ENCODE results near the gene GNAZ. TPM values are rescaled to one million over a fixed set of nuclear protein-coding genes. Genes with fewer than 3 reads are reported as not detected.
A peak's percentile ranks its signal among the peaks of the same experiment; 100 is the strongest.

GNAZ gene
- total and polyA plus RNA-seq, 5 experiments from 2014 or later = 0.30 to 0.68 (median 0.48) TPM; not detected in 2

DNA sequence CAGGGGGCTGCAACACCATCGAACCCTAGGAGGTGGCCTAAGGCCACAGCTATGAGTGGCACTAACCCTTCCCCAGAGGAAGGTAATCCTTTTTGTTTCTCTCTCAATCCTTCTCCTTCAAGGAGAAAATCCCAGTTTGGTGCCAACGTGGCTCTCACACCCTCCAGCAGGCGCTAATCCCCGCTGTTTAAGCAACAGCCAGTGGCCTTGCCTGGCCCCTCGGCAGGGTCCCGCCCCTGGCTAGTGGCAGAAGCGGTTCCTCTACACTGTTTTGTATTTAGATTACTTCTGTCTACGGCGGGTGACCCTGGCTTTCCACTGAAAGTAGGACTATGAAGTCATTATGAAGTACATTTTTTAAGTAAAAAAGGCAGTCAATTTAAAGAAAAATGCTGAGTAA lies 15.5 kb downstream of the GNAZ start:
- Mint-ChIP-seq H3K9me3 (no peaks in the 10 kb centered on the region), H3K36me3 (no peaks in the 10 kb centered on the region), H3K27ac (peak overlapping the region in 1 of 10 donors; percentile 49), H3K27me3 (peaks cover 0 to 9% (median 0%) of the 10 kb centered on the region in 5 donors), H3K4me3 (no peak overlapping the region), H3K4me1 (peaks cover 0 to 28% (median 4%) of the 10 kb centered on the region in 4 donors)
- DNase-seq = no peak
- ATAC-seq = no peak
- POLR2A ChIA-PET = no interaction called here

DNA sequence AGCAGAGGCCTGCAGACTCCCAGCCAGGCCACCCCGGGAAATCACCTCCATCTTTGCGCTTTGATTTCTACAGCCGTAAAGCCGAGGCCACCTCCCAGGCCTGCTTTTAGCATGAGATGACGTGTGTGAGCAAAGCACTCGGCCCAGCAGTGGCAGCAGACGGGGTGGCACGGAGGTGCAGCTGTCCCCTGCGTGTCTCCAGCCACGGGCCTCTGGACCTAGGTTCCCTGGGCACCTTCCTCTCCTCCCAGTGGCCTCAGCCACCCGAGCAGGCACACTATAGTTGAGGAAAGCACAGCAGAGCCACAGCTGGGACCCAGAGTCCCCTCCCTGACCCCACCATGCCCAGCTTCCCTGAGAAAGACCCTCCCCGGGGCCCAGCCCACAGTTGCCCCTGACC lies 15.9 kb downstream of the GNAZ start:
- POLR2A ChIA-PET = no interaction called here
- Mint-ChIP-seq H3K9me3 (no peaks in the 10 kb centered on the region), H3K4me1 (peaks cover 0 to 25% (median 3%) of the 10 kb centered on the region in 4 donors), H3K27ac (no peak overlapping the region), H3K27me3 (peaks cover 0 to 9% (median 0%) of the 10 kb centered on the region in 5 donors), H3K36me3 (no peaks in the 10 kb centered on the region), H3K4me3 (no peak overlapping the region)
- ATAC-seq (no peak), DNase-seq (no peak)

DNA sequence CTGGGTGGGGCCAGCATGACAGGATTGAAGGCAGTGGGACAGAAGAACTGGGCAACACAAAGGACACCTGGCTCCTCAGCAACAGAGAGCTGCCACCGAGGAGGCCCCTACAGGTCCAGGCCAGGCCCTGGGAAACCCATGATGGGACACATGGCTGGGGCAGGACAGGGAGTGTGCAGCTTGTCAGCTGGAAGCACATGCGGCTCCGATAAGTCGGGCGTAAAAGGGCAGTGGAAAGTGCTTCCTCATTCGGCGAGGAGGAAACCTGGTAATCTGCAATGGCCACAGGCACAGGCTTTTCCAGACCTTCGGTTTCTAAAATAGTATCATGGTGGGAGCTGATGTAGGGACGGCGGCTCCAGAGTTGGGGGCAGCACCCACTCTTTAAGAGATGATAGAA lies 16.5 kb downstream of the GNAZ start:
- POLR2A ChIA-PET = no interaction called here
- Mint-ChIP-seq H3K4me3 (no peak overlapping the region), H3K9me3 (no peaks in the 10 kb centered on the region), H3K4me1 (peaks cover 0 to 25% (median 3%) of the 10 kb centered on the region in 4 donors), H3K36me3 (no peaks in the 10 kb centered on the region), H3K27me3 (peaks cover 0 to 9% (median 0%) of the 10 kb centered on the region in 5 donors), H3K27ac (no peak overlapping the region)
- ATAC-seq (no peak), DNase-seq (no peak)

DNA sequence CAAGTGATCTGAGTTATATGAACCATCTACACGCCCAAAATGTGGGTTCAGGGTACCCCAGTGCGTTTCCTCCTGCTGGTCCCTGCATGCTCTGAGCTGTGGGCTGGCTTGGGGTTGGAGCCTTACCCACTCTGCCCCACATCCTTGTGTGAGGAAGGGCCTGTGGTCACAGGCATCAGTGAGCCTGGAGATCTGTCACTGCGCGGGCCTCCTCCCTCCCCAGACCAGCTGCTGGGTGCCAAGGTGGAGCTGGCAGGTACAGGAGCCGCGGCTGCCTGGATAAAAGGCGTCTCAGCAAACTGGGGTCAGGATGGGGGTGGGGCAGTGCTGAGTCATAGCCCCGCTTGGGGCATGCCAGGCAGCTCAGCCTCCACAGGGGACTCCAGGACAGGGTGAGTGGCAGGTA lies 17.9 kb downstream of the GNAZ start:
- Mint-ChIP-seq H3K4me3 (no peak overlapping the region), H3K36me3 (no peaks in the 10 kb centered on the region), H3K9me3 (no peaks in the 10 kb centered on the region), H3K27ac (no peak overlapping the region), H3K27me3 (peaks cover 0 to 7% (median 0%) of the 10 kb centered on the region in 5 donors), H3K4me1 (peaks cover 0 to 25% (median 3%) of the 10 kb centered on the region in 4 donors)
- DNase-seq (no peak), ATAC-seq (no peak)
- POLR2A ChIA-PET = no interaction called here

DNA sequence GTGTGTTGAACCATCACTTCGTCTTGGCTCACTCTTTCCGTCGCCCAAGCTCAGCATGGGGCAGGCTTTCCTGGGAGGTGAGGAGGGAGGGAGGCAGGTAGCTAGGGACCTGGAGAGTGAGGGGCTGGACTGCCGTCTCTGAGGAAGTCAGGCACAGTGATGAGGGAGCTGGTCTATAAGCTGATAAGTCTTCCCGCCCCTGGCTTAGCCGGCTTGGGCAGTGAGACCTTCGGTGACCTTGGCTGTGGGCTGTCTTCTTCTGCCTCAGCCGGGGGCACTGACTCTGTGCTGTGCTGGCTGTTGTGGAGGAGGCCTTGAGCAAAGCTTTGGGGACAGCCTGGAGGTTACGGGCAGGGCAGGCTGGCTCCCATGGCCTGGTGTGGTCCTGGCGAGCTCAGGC lies 18.7 kb downstream of the GNAZ start:
- POLR2A ChIA-PET = no interaction called here
- H3K27ac Mint-ChIP-seq = peak overlapping the region in 1 of 10 donors; percentile 19
- no peaks in the 10 kb centered on the region for H3K36me3 Mint-ChIP-seq
- H3K4me1 Mint-ChIP-seq = peaks cover 0 to 25% (median 3%) of the 10 kb centered on the region in 4 donors
- no peak for DNase-seq
- H3K9me3 Mint-ChIP-seq = no peaks in the 10 kb centered on the region
- H3K4me3 Mint-ChIP-seq = peak overlapping the region in 1 of 10 donors; percentile 20
- ATAC-seq = no peak
- H3K27me3 Mint-ChIP-seq = peaks cover 0 to 4% (median 0%) of the 10 kb centered on the region in 5 donors

DNA sequence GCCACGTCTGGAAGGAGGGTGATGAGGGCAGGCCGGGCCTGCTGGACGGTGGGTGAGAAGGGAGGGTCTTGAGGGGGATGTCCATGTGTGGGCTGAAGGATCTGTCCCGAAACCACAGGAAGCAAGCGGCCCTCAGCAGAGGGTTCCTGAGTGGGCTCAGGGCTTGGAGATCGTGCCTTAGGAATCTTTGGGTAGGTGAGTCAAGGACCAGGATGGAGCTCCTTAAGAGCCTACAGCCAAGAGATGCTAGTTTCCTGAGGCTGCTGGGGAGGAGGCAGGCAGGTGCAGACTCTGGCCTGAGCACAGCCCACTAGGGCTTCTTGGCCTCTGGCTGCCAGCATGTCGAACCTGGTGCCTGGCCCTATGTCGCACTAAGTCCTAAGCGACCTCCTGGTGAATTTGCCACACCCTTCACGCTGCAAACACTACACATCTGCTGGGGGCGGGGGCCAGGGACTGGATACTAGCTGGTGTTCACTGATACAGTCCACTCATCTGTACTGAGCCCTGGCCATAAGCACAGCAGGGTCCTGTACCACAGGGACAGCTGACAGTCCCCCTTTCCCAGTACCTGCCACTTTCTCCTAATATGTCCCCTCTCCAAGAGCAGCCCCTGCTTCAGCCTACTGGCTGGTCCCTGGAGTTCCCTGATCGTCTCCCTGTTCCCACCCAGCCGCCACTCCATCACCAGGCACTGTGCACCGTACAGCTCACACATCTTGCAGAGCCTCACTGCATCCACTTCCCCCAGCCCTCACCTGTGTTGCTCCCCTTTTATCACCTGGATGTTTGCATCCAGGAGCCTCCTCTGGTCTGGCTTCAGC lies 19.5 kb downstream of the GNAZ start:
- peaks cover 0 to 3% (median 0%) of the 10 kb centered on the region in 5 donors for H3K27me3 Mint-ChIP-seq

DNA sequence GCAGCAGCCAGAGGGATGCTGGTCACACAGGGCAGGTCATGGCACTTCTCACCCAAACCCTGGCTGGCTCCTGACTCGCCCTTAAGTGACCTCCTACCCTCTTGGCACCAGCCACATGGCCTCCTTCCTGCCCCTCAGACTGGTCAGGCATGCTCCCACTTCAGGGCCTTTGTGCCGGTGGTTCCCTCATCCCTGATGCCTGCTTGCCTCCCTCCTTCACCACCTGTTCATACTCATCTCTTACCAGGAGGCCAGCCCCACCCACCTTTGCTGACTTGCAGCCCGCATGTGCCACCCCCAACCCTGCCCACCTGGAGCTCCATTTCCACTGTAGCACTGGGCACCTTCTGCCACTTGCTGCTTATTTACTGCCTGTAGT lies 20.1 kb downstream of the GNAZ start:
- Mint-ChIP-seq H3K9me3 (no peaks in the 10 kb centered on the region), H3K27ac (no peak overlapping the region), H3K27me3 (peaks cover 0 to 3% (median 0%) of the 10 kb centered on the region in 5 donors), H3K36me3 (no peaks in the 10 kb centered on the region), H3K4me3 (no peak overlapping the region), H3K4me1 (peaks cover 0 to 25% (median 3%) of the 10 kb centered on the region in 4 donors)
- ATAC-seq (no peak), DNase-seq (no peak)
- POLR2A ChIA-PET = no interaction called here

More for the DNA sequence above, 19.5 kb downstream of the GNAZ start:
- no peaks in the 10 kb centered on the region for H3K36me3 Mint-ChIP-seq
- H3K27ac Mint-ChIP-seq = peak overlapping the region in 1 of 10 donors; percentile 43
- H3K4me3 Mint-ChIP-seq = no peak overlapping the region
- ATAC-seq (no peak), DNase-seq (no peak)
- POLR2A ChIA-PET = no interaction called here
- no peaks in the 10 kb centered on the region for H3K9me3 Mint-ChIP-seq
- peaks cover 0 to 25% (median 3%) of the 10 kb centered on the region in 4 donors for H3K4me1 Mint-ChIP-seq

DNA sequence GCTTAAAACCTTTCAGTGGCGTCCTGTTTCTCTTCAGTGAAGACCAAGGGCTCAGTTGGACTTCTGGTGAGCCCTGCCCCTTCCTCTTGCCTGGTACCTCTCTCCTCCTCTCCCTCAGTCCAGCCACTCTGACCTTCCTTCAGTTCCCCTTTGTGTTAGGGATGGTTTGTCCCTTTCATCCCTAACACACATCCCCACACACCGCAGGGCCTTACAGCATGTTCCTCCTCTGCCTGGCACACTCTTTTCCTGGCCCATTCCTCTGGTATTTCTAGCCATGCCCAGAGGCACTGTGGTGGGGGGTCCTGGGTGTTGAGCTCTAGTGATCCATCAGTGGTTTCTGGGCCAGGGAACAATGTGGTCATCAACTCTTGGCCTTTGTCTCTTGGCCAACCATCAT lies 21.4 kb downstream of the GNAZ start:
- POLR2A ChIA-PET = no interaction called here
- Mint-ChIP-seq H3K27ac (no peak overlapping the region), H3K36me3 (no peaks in the 10 kb centered on the region), H3K4me3 (no peak overlapping the region), H3K9me3 (no peaks in the 10 kb centered on the region), H3K27me3 (peaks cover 0 to under 1% (median 0%) of the 10 kb centered on the region in 5 donors), H3K4me1 (peaks cover 0 to 22% (median 3%) of the 10 kb centered on the region in 4 donors)
- ATAC-seq (no peak), DNase-seq (no peak)

DNA sequence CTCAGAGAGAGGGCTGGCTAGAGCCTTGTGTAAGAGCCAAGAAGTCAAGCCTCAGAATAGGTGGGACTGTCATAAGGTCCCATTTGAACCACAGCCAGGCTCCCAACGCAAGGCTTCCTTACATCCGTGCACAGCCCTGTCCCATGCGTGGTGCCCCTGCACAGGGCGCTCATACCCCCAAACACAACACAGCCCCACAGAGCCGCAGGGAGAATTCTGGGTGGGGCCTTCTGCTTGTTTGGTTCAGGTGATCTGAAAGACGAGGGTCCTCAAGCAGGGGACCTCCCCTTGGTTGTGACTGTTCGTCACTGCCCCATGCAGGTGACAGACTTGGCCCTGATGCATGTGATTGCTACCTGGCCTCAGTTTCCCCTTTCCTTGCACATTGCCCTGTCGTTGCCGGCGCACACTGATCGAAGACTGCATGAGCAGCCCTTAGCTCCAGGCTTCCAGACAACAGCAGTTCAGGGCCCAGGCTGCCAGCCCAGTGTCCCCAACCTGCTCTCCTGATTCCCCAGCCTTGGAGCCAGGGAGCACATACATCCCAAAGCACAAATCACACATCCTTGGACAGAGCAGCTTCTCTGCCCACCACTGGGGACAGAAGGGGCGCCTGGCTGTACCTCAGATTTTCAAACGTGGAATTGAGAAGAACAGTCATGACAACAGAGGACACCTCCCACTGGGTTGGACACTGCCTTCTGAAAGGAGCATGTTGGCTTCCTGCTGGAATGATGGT lies 22.1 kb downstream of the GNAZ start:
- Mint-ChIP-seq H3K27ac (no peak overlapping the region), H3K4me1 (peaks cover 0 to 16% (median 2%) of the 10 kb centered on the region in 4 donors), H3K36me3 (no peaks in the 10 kb centered on the region), H3K4me3 (no peak overlapping the region), H3K9me3 (no peaks in the 10 kb centered on the region), H3K27me3 (no peaks in the 10 kb centered on the region)
- DNase-seq (no peak), ATAC-seq (no peak)
- POLR2A ChIA-PET = no interaction called here

DNA sequence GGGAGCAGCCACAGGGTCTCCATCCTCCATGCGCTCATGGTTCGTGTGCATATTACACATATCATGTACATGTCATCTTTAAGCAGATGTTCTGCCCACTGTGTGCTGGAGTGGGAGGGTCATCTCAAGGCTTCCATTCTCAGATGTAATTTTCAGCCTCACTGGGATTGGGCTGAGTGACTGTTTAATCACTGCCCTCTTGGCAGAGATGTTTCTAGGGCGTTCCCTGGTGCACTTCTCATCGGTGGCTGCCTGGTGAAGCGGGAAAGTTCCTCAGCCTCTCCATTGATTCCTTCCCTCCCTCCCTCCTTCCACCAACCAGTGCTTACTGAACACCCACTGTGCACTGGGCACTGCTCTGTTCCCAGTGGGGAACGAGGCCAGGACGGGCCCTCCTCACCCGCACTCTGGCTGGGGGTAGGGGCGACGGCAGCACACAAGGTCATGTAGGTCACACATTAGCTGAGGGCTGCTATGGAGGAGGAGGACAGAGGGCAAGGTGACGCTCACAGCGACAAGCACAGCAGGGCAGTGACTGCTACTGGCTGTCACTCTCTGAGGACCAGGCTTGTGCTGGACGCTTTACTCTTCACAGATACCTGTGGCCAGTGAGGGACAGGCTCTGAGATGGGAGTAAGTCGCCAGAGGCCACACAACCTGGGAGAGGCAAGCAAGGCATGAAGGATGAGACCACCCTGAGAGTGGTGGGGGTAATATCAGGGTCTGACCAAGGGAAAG lies 22.9 kb downstream of the GNAZ start:
- DNase-seq (no peak), ATAC-seq (no peak)
- Mint-ChIP-seq H3K27me3 (no peaks in the 10 kb centered on the region), H3K27ac (no peak overlapping the region), H3K4me1 (peaks cover 0 to 8% (median 0%) of the 10 kb centered on the region in 4 donors), H3K9me3 (no peaks in the 10 kb centered on the region), H3K36me3 (no peaks in the 10 kb centered on the region), H3K4me3 (no peak overlapping the region)
- POLR2A ChIA-PET = no interaction called here

DNA sequence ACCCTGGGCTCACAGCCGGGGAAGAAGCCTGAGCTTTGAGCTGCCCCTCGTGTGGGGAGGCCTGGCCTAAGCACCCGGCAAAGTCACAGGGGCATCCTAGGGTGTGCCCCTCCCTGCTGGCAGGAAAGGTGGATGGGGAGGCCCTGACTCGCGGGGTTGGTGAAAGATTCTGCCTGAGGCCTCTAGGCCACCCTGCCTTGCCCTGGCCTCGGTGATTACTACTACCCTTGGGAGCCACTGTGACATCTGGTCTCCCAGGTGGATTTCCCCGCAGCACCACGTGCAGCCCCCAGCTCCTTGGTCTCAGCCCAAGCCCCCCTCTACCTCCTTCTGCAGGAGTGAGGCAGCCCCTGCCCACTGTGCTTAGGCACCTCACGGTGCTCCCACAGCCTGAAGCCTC lies 23.9 kb downstream of the GNAZ start:
- ATAC-seq (no peak), DNase-seq (no peak)
- H3K27me3 Mint-ChIP-seq = no peaks in the 10 kb centered on the region
- H3K36me3 Mint-ChIP-seq = no peaks in the 10 kb centered on the region
- POLR2A ChIA-PET = no interaction called here
- no peaks in the 10 kb centered on the region for H3K9me3 Mint-ChIP-seq
- H3K4me3 Mint-ChIP-seq = no peak overlapping the region
- no peak overlapping the region for H3K27ac Mint-ChIP-seq
- no peaks in the 10 kb centered on the region for H3K4me1 Mint-ChIP-seq

DNA sequence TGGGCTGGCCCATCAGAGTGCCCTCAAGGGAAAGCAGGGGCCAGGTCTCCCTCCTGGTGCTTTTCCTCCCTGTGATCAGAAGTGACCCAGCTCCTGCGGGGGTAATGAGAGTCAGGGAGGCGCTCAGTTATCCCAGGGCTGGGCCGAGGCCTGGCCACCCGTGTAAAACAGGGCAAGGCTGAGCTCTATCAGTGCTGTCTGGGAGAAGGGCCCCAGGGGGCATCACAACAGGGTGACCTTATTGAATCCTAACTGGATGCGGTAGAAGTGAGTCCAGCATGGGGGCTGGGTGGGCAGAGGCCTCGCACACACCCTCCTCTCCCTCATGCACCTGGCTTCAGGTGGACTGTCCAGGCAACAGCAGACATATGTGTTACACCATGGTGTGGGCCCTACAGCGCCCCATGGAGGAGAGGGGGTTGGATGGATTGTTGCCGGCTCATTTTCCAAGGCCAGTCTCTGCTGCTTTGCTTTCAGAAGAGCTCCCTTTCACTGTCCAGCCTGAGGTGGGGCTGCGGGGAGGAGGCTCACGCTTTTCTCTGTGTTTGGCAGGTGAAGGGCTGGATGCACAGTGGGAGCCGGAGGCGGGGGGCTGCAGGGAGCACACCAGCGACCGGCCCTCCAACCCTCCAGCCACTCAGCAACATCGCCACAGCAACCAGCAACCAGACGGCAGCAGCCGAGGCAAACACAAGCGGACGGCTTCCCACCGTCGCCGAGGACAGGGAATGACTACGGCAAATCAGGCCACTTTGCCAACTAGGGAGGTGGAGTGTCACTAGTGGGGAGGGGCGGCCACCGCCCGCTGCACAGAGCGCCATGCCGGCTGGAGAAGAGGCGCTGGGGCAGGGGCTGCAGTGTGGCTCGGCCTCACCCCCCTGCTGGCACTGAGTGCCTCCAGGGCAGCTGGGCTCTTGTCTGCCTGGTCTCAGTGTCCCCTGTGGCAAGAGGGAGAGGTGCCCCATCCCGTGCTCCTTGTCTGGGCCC lies 24.7 kb downstream of the GNAZ start:
- Mint-ChIP-seq H3K27ac (no peak overlapping the region), H3K4me3 (no peak overlapping the region), H3K27me3 (no peaks in the 10 kb centered on the region), H3K4me1 (no peaks in the 10 kb centered on the region), H3K9me3 (no peaks in the 10 kb centered on the region), H3K36me3 (no peaks in the 10 kb centered on the region)
- DNase-seq (no peak), ATAC-seq (no peak)
- POLR2A ChIA-PET = no interaction called here
